ENCODE results near the gene DNM3.

Gene DNM3

DNA sequence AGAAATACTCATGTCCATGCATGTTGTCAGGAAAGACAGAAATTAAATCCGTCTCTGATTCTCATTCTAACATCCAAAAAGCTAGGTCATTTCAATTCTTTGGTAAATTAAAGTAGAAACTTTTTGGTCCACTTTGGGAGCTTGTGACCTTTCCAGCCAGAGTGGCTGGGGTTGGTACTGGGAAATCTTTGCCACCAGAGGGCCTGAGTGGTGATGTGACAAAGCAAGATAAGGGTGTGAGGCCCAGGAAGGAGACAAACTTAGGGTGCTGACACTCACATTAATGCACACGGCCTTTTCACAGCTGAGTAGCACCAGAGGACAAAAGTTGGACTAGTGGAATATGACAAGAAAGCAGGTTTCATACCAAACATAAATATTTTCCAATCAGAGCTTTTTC, 144.3 kb downstream of the DNM3 start:
- no peaks in the 10 kb centered on the region for H3K36me3 ChIP-seq
- peak; percentile 18 for DNase-seq
- TF ChIP-seq, protein P1, sequence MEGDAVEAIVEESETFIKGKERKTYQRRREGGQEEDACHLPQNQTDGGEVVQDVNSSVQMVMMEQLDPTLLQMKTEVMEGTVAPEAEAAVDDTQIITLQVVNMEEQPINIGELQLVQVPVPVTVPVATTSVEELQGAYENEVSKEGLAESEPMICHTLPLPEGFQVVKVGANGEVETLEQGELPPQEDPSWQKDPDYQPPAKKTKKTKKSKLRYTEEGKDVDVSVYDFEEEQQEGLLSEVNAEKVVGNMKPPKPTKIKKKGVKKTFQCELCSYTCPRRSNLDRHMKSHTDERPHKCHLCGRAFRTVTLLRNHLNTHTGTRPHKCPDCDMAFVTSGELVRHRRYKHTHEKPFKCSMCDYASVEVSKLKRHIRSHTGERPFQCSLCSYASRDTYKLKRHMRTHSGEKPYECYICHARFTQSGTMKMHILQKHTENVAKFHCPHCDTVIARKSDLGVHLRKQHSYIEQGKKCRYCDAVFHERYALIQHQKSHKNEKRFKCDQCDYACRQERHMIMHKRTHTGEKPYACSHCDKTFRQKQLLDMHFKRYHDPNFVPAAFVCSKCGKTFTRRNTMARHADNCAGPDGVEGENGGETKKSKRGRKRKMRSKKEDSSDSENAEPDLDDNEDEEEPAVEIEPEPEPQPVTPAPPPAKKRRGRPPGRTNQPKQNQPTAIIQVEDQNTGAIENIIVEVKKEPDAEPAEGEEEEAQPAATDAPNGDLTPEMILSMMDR (IDR thresholded peaks at IDR 0.05; ENCODE audit: low read depth, low read length): peak; percentile 57
- H3K27me3 ChIP-seq: no peaks in the 10 kb centered on the region
- no peak overlapping the region for H3K4me3 ChIP-seq (ENCODE audit: low read depth, low read length)
- no peaks in the 10 kb centered on the region for H3K4me1 ChIP-seq
- no peaks in the 10 kb centered on the region for H3K9me3 ChIP-seq

DNA sequence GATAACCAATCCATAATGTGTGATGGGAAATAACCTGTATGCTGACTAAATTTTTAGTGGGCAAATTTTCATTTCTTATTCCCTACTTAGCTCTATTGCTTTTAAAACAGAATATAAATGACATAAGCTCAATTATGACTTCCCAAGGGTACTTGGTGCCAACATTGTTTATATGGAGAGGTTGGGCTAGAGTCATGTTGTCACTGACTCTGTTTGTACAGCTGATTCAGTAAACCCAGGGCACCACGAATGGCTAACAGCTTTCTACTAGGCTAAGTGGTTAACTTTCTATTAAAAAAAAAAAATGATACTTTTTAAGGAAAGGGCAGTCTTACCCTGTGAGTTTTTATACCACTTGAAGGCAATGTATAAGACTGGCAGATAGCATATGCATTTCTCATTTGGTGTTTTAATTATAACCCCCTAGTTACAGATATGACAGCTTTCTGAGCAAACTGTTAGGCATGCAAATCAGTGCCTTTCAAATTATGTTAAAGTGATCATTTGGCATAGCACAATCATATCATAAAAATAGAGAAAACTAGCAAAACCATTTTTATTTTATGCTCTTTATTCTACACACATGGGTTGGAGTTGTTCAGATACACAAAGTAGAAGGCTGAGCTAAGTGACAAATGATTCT, 147.1 kb downstream of the DNM3 start:
- H3K36me3 ChIP-seq: no peaks in the 10 kb centered on the region
- no peaks in the 10 kb centered on the region for H3K4me1 ChIP-seq
- TF ChIP-seq, protein P1 (IDR thresholded peaks at IDR 0.05; ENCODE audit: low read depth, low read length): no peak
- no peaks in the 10 kb centered on the region for H3K9me3 ChIP-seq
- H3K27me3 ChIP-seq: no peaks in the 10 kb centered on the region
- H3K4me3 ChIP-seq (ENCODE audit: low read depth, low read length): no peak overlapping the region
- DNase-seq: no peak

DNA sequence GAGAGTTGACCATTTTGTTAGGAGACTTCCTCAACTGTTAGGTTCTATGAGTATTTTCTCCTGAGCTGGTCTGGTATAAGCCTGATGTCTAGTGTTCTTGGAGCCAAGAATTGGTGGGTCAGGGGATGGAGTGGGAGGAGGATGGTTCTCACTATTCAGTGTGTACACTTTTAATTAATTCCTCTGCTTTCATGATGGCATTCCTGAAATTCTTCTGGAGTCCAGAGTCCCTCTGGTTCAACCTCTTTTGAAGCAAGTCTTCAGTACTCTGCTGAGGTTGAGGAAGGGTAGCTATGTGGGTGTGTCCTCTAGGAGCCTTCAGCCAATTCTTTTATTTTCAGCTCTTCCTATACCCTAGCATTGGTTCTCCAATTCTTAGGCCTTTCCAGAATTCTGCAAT, 149.1 kb downstream of the DNM3 start:
- Histone ChIP-seq H3K36me3 (no peaks in the 10 kb centered on the region), H3K4me1 (no peaks in the 10 kb centered on the region), H3K27me3 (no peaks in the 10 kb centered on the region), H3K9me3 (no peaks in the 10 kb centered on the region), H3K4me3 (ENCODE audit: low read depth, low read length) (no peak overlapping the region)
- TF ChIP-seq, protein P1 (IDR thresholded peaks at IDR 0.05; ENCODE audit: low read depth, low read length): no peak
- DNase-seq: no peak

DNA sequence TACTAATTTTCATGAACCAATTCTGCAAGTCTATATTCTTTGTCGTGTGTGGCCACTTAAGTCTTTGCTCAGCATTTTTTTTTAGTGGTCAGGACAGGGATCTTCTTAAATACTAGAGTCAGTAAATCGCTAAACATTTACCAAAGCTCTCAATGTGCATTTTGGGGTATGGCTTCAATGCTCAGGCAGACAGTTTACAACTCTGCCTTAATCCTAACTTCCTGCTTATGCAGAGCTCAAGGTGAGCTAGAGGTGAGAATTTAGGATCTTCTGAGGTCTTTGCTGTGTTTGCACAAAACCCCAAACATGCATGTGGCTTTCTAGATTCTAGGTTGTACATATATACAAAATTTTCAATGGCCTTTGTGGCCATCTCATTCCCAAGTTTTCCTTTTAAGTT, 153.0 kb downstream of the DNM3 start:
- DNase-seq: no peak
- Histone ChIP-seq H3K36me3 (no peaks in the 10 kb centered on the region), H3K9me3 (no peaks in the 10 kb centered on the region), H3K27me3 (no peaks in the 10 kb centered on the region), H3K4me3 (ENCODE audit: low read depth, low read length) (no peak overlapping the region), H3K4me1 (no peaks in the 10 kb centered on the region)
- TF ChIP-seq, protein P1 (IDR thresholded peaks at IDR 0.05; ENCODE audit: low read depth, low read length): no peak

GRCh38 chr1:171995573-171995972, 154.3 kb downstream of the DNM3 start:
- H3K4me3 ChIP-seq (ENCODE audit: low read depth, low read length): no peak overlapping the region
- TF ChIP-seq, protein P1 (IDR thresholded peaks at IDR 0.05; ENCODE audit: low read depth, low read length): no peak
- no peaks in the 10 kb centered on the region for H3K4me1 ChIP-seq
- H3K9me3 ChIP-seq: no peaks in the 10 kb centered on the region
- DNase-seq: no peak
- H3K36me3 ChIP-seq: no peaks in the 10 kb centered on the region
- no peaks in the 10 kb centered on the region for H3K27me3 ChIP-seq

DNA sequence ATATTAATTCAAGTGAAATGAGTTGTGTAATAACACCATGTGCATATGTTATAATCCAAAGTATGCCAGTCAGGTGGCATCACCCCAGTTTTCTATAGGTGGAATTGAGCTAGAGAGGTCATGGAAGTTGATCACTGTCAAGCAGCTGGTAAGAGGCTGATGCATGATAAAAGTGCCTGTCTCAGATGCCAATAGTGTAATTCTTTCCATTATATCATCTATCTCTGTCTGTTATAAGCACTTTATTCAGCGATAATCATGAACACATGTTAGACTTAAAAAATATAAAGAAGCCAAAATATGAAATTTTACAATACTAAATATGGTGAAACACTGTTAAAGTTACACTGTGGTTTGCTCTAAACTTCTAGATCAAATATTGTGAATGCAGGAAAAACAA, 156.6 kb downstream of the DNM3 start:
- H3K4me1 ChIP-seq: no peaks in the 10 kb centered on the region
- TF ChIP-seq, protein P1 (IDR thresholded peaks at IDR 0.05; ENCODE audit: low read depth, low read length): no peak
- no peak for DNase-seq
- H3K36me3 ChIP-seq: no peaks in the 10 kb centered on the region
- H3K9me3 ChIP-seq: no peaks in the 10 kb centered on the region
- H3K4me3 ChIP-seq (ENCODE audit: low read depth, low read length): no peak overlapping the region
- H3K27me3 ChIP-seq: no peaks in the 10 kb centered on the region

Data from BE2C (cell line).